K562 (cell line): ENCODE results near the gene APEX1. TPM values are rescaled to one million over a fixed set of nuclear protein-coding genes. Genes with fewer than 3 reads are reported as not detected.

Source experiments
- CHD7 ChIP-seq: fragments of 200-600 bp; sonication (generic); IDR thresholded peaks from one replicate; pipeline ENCODE4 v1.6.1; 2012; ENCODE audit warnings: mild to moderate bottlenecking, low read depth, low read length, inconsistent platforms
- E2F5 ChIP-seq: sonication (generic); formaldehyde crosslinking; IDR thresholded peaks from 2 replicates; pipeline ENCODE4 v1.8.0; 2022; ENCODE audit warnings: mild to moderate bottlenecking, missing genetic modification reagents
- GATAD2B ChIP-seq: fragments of 450-650 bp; IDR thresholded peaks from 2 replicates; pipeline ENCODE4 v1.6.1; 2017; ENCODE audit warnings: mild to moderate bottlenecking, borderline replicate concordance
- HDAC1 ChIP-seq, 2 experiments: fragments of 450-650 bp; IDR thresholded peaks; 2 replicates each; pipeline ENCODE4 v1.6.1; 2016 to 2017; ENCODE audit warnings: inconsistent platforms in 1 of 2, mild to moderate bottlenecking in 1 of 2, moderate library complexity in 1 of 2
- ILF3 ChIP-seq: fragments of 450-650 bp; IDR thresholded peaks from 2 replicates; pipeline ENCODE4 v1.6.1; 2018; ENCODE audit warnings: antibody characterized with exemption, mild to moderate bottlenecking, moderate library complexity, borderline replicate concordance
- NFRKB ChIP-seq: fragments of 450-650 bp; IDR thresholded peaks from 2 replicates; pipeline ENCODE4 v1.6.1; 2016; ENCODE audit warnings: low read depth
- PCBP1 ChIP-seq: fragments of 200-400 bp; formaldehyde crosslinking; IDR thresholded peaks from 2 replicates; pipeline ENCODE4 v1.6.1; 2018; ENCODE audit warnings: mild to moderate bottlenecking, low read depth, low read length; ENCODE audit not compliant: poor library complexity, severe bottlenecking
- POLR2G ChIP-seq: fragments of 200-400 bp; formaldehyde crosslinking; IDR thresholded peaks from 2 replicates; pipeline ENCODE4 v1.6.1; 2017; ENCODE audit warnings: low read depth, mild to moderate bottlenecking, antibody characterized with exemption, low read length, moderate library complexity
- PREB ChIP-seq: sonication (generic); formaldehyde crosslinking; IDR thresholded peaks from 2 replicates; pipeline ENCODE4 v1.8.1; 2023; ENCODE audit warnings: mild to moderate bottlenecking, missing genetic modification reagents
- RAD51 ChIP-seq: fragments of 450-650 bp; IDR thresholded peaks from 2 replicates; pipeline ENCODE4 v1.7.1; 2016; ENCODE audit warnings: low read depth, mild to moderate bottlenecking, borderline replicate concordance
- ZNF175 ChIP-seq: fragments of 200-800 bp; sonication (Bioruptor generic); IDR thresholded peaks from 2 replicates; pipeline ENCODE4 v1.6.1; 2016; ENCODE audit warnings: low read depth, mild to moderate bottlenecking, missing genetic modification characterization, missing compliant biosample characterization
- polyA plus RNA-seq, 8 experiments: library from polyadenylated mRNA; depleted of rRNA in 4 of 8; stranded (reverse) in 5 of 8; unstranded in 3 of 8; fragments of >200 nt; fragmentation: Nextera tagmentation in 2 of 8; fragmentation: Illumina TruSeq in 1 of 8; extraction: Ambion mirVana in 2 of 8; extraction: Trizol in 1 of 8; gene quantifications; 2 replicates each; pipeline versions ENCODE4 v1.2.1 to v1.2.3, GENCODE V29; 2011 to 2014; ENCODE audit warnings: inconsistent platforms in 1 of 8, missing spikeins in 1 of 8
- total RNA-seq, 7 experiments: library from RNA; depleted of rRNA in 6 of 7; stranded (reverse); fragments of >200 nt in 6 of 7; fragmentation: Illumina TruSeq in 2 of 7; extraction: Trizol in 2 of 7; gene quantifications; 2 replicates each; pipeline versions ENCODE4 v1.2.1 to v1.2.3, GENCODE V29; 2011 to 2021; ENCODE audit warnings: low replicate concordance in 1 of 7

APEX1 gene
- total and polyA plus RNA-seq, 9 of the 15 experiments (the other 6 are each of a cell fraction or from before 2014, with no cell fraction given): 50.2 to 274 (median 158) TPM

- TF ChIP-seq HDAC1 (IDR thresholded peaks at IDR 0.05) (peak in 1 of 2 experiments; percentile 73; a peak in 2 of 4 replicates), GATAD2B (no peak), NFRKB (0 out of 2 replicates have a peak, but pooled peaks have one; percentile 49), RAD51 (no peak), ZNF175 (CRISPR knock-in tag) (no peak), POLR2G (peak; percentile 100), ILF3 (no peak), E2F5 (CRISPR knock-in tag) (no peak), PCBP1 (no peak), PREB (CRISPR knock-in tag) (no peak), CHD7 (no peak)
Observed at GRCh38 chr14:20469242-20469889, 14.3 kb downstream of the APEX1 start, which contains the start of gene PNP (continued).
